Astrocyte of the cerebellum (primary cell): Measurements from ENCODE around the gene TSFM.

ENCODE experiments used
- DNase-seq: peaks from one replicate; pipeline ENCODE4 v3.0.0-alpha.2; 2011; ENCODE audit warnings: low read depth
- H3K4me3 ChIP-seq: 2 replicates; pipeline ENCODE4 v1.5.1; 2011; ENCODE audit warnings: mild to moderate bottlenecking, low read depth, low read length, moderate library complexity
- CTCF ChIP-seq: IDR thresholded peaks from 2 replicates; pipeline ENCODE4 v1.5.1; 2012; ENCODE audit warnings: low read length, low read depth, moderate library complexity, mild to moderate bottlenecking; ENCODE audit errors: missing control alignments
- in situ Hi-C: cut with HindIII; loops from 2 replicates; pipeline ENCODE4 v1.10.0; 2017; ENCODE audit warnings: low sequenced_read_pairs

Gene TSFM

GRCh38 chr12:57777367-57777766 is 5.2 kb upstream of the TSFM start:
- TF ChIP-seq CTCF: no peak
- H3K4me3 ChIP-seq: no peak overlapping the region
- DNase-seq: no peak
- in situ Hi-C loops: no loop called here

GRCh38 chr12:57777911-57778310 is 4.7 kb upstream of the TSFM start:
- in situ Hi-C loops: no loop called here
- no peak for DNase-seq
- no peak overlapping the region for H3K4me3 ChIP-seq
- no peak for TF ChIP-seq CTCF

GRCh38 chr12:57779736-57780135 is 2.9 kb upstream of the TSFM start:
- no peak for DNase-seq
- in situ Hi-C loops: no loop called here
- no peak for TF ChIP-seq CTCF
- no peak overlapping the region for H3K4me3 ChIP-seq

- no peak for DNase-seq
- in situ Hi-C loops: no loop called here
- no peak overlapping the region for H3K4me3 ChIP-seq
- TF ChIP-seq CTCF: no peak
Measured at GRCh38 chr12:57780284-57780897, 2.2 kb upstream of the TSFM start.

GRCh38 chr12:57781244-57781643 is 1.3 kb upstream of the TSFM start:
- in situ Hi-C loops: no loop called here
- no peak for DNase-seq
- no peak for TF ChIP-seq CTCF
- no peak overlapping the region for H3K4me3 ChIP-seq

- TF ChIP-seq CTCF: no peak
- in situ Hi-C loops: no loop called here
- DNase-seq: no peak
- H3K4me3 ChIP-seq: no peak overlapping the region
Measured at GRCh38 chr12:57781801-57782200, 786 bp upstream of the TSFM start.

GRCh38 chr12:57782243-57782607 is 362 bp upstream of the TSFM start:
- no peak for DNase-seq
- H3K4me3 ChIP-seq: peak overlapping the region; percentile 67
- TF ChIP-seq CTCF: no peak
- in situ Hi-C loops: no loop called here
